ENCODE measurements around the gene TP53BP2.
"Not testable (repeated sequence)": the region's sequence is repeated elsewhere in the genome, so short reads cannot be mapped to it uniquely, and the experiment has no call there.

Gene TP53BP2

DNA sequence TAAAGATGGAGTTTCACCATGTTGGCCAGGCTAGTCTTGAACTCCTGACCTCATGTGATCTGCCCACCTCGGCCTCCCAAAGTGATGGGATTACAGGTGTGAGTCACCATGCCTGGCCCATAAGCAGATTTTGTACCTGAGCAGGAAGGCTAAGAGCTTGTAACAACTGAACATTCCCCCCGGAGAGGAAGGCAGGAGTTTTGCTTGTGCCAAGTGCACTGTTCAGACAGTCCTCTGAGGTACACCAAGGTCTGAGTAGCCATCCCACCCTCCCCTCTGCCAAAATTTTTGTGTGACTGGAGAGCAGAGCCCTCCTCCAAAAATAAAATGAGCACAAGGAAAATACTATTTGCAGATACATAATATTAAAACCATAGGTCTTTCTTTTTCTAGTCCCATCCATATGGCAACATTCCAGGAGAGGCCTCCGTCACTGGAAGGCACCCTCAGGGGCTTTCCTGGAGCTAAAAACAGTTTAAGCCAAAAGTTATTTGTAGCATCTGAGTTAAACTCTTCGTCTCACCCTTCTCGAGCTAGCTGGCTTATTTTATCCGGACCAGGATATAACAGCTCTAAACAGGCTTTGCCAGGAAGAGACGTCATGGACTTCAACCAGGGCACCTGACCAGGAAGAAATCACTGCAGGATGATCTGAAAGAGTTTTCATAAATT is 106.2 kb downstream of the TP53BP2 start:
- DNase-seq: no peak

GRCh38 chr1:223738465-223739365 is 107.0 kb downstream of the TP53BP2 start:
- no peak for DNase-seq

GRCh38 chr1:223737342-223737741 is 108.4 kb downstream of the TP53BP2 start:
- no peak for DNase-seq

GRCh38 chr1:223736638-223737037 is 109.1 kb downstream of the TP53BP2 start:
- not testable (repeated sequence) for DNase-seq

DNA sequence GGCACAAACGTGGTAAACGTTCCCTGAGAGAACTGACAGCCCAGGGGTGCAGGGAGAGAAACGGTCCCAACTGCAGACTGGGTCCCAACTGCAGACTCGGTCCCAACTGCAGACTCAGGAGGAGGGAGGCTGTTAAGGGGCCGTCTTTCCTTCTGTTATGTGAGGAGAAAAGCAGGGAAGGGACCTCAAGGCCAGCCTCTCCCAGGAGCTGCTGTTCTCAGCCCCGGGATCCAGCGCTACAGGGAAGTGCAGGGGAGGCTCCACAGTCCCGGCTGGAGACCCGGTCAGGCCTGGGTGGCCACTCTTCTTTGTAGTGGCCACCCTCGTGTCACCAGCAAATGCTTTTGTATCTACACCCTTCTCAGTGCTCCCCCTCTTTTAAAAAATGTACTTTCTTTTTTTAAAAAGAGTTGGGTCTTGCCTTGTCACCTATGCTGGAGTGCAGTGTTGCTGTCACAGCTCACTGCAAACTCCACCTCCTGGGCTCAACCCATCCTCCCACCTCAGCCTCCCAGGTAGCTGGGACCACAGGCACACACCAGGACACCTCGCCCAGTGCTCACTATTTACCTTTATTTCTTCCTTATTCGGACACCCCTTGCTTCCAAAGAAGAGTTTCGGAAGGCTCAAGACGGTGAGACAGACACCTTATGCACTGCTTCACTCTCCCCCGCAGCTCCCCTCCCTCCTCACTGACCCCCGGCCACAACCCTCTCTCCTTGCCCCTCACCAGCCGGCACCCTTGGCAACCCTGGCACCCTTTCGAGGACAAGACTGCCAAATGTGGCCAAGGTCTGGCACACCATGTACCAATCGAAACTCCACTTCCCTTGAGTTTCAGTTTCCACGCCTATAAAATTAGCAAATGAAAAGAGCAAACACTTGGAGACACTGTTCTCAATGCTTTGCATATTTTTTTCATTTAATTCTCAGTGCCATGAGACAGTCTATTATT is 111.6 kb downstream of the TP53BP2 start:
- DNase-seq: no peak

GRCh38 chr1:223732993-223733798 is 112.6 kb downstream of the TP53BP2 start:
- no peak for DNase-seq

GRCh38 chr1:223731133-223731770 is 114.5 kb downstream of the TP53BP2 start:
- no peak for DNase-seq

DNA sequence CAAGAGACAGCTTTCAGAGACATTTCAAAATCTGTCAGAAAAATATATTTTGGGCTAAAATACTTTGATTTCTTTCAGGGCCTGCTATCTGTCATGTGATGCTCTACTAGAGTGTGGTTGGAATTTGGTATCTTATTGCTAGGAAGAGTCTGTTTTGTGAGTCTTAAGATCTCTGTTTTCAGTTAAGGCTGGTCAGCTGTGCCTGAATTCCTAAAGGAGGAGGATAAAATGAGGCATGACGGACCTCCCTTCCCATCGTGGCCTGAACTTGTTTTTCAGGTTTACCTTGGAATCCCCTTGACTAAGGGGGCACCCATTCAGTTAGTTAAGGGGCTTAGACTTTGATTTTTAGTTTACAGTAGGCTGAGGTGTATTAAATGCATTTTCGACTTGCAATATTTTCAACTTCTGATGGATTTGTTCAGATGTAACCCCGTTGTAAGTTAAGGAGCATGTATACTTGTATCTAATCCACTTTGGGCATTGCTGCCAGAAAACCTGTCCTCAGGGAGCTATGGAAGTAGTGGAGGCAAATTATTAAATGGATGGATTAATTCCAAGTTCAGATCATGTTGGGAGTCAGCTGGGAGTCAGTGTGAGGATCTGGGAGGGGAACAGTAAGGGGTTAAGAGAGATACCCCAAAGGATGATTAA is 115.1 kb downstream of the TP53BP2 start:
- no peak for DNase-seq

DNA sequence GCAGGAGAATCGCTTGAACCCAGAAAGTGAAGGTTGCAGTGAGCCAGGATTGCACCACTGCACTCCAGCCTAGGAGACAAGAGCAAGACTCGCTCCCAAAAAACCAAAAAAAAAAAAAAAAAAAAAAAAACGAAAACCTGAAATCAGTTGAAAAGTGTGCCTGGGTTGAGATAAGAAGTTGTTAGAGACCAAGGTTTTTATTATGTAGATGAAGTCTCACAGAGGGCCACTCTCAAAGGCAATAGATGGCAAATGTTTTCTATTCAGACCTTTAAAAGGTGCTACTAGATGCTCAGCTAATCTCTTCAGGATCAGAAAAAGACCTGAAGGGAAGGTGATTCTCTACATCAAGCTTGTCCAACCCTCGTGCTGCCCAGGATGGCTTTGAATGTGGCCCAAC is 115.8 kb downstream of the TP53BP2 start:
- DNase-seq: no peak

Data from NCI-H1417 treated with DMSO at 0.1 percent for 48 hours (cell line).